ENCODE measurements around the gene DGKD.

DNA sequence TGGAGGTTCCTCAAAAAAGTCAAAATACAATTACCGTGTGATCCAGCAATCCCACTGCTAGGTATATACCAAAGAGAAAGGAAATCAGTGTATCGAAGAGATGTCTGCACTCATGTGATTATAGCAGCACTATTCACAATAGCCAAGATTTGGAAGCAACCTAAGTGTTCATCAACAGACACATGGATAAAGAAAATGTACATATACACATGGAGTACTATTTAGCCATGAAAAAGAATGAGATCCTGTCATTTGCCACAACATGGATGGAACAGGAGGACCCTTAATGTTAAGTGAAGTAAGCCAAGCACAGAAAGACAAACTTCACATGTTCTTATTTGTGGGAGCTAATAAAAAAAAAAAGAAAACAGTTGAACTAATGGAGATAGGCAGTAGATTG, 78.7 kb downstream of the DGKD start:
- TF ChIP-seq, protein P1, sequence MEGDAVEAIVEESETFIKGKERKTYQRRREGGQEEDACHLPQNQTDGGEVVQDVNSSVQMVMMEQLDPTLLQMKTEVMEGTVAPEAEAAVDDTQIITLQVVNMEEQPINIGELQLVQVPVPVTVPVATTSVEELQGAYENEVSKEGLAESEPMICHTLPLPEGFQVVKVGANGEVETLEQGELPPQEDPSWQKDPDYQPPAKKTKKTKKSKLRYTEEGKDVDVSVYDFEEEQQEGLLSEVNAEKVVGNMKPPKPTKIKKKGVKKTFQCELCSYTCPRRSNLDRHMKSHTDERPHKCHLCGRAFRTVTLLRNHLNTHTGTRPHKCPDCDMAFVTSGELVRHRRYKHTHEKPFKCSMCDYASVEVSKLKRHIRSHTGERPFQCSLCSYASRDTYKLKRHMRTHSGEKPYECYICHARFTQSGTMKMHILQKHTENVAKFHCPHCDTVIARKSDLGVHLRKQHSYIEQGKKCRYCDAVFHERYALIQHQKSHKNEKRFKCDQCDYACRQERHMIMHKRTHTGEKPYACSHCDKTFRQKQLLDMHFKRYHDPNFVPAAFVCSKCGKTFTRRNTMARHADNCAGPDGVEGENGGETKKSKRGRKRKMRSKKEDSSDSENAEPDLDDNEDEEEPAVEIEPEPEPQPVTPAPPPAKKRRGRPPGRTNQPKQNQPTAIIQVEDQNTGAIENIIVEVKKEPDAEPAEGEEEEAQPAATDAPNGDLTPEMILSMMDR (conservative IDR thresholded peaks at IDR 0.05; ENCODE audit: low read length) = no peak
- TF ChIP-seq EZH2phosphoT487 (IDR thresholded peaks at IDR 0.05; ENCODE audit: borderline replicate concordance) = no peak

Measured in Loucy (cell line).